Left colon (tissue), 2 donors: Measurements from ENCODE around the gene ARFRP1. TPM values are rescaled to one million over a fixed set of nuclear protein-coding genes. Genes with fewer than 3 reads are reported as not detected.

Experiments
- ATAC-seq: fragments of 200-7000 bp; cut with Tn5 transposase; one replicate; pipeline ENCODE4 v1.9.1; 2020; ENCODE audit warnings: mild to moderate bottlenecking, moderate library complexity
- DNase-seq, 2 donors: peaks; one replicate each; pipeline ENCODE4 v3.0.0-alpha.2; 2020
- intact Hi-C, 2 donors: fragments of 100-400 bp; cut with DNase I in 1 of 2; cut with micrococcal nuclease in 1 of 2; formaldehyde crosslinking; loops; one replicate each; pipeline versions ENCODE4 v1.11.2 to v1.14.0; 2022; cut with DNase I, micrococcal nuclease
- total RNA-seq, 2 donors: library from RNA; stranded (reverse); fragmentation: NEBNext Ultra II Directional; extraction: Animal tissue kit (Norgen Biotek cat#: 25700); gene quantifications; one replicate each; pipeline ENCODE4 v1.2.1, GENCODE V29; 2021
- donor health status: DM: no; HTN: no; CAD: no.
- donor health status: DM: yes; HTN: yes; CAD: no.

The ARFRP1 gene
- total RNA-seq, 2 donors from 2014 or later = 52.2 to 69.5 TPM

DNA sequence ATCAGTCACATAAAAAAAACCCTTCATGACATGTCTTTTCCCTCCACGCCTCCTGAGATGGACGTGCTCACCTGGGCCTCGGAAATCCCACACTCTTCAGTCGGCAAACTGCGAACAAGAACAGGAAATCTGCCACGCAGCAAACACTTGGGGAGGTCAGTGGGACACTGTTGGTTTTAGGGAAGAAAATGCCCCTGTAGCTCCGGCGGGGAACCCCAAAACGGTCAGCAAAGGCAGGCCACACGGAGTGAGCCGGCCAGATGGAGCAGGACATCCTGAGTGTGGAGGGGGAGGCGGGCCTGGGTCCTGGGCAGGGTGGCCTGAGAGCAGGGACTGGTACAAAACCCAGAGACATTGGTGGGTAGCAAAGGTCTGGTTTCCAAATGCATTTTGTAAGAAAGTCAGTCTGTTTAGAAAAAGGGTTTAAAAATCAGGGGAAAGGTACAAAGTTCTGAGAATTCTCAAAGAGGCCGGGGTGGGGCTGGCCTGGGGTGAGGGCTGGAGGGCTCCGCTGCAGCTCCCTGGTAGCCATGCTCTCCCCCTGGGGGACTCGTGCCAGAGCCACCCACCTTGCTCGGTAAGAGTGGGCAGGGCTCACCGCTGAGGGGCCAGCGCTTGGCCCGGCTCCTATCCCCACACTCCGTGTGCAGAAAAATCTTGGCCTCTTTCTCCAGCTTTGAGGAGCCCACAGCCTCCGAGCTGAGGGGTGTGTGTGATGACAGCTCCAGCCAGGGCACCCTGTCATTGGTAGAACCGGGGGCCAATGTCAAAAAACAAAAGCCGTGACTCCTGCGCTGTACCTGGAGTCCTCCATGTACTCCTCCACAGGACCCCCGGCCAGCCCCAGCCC is 37.0 kb upstream of the ARFRP1 start:
- DNase-seq (no peak), ATAC-seq (no peak)
- intact Hi-C loops = no loop called here

DNA sequence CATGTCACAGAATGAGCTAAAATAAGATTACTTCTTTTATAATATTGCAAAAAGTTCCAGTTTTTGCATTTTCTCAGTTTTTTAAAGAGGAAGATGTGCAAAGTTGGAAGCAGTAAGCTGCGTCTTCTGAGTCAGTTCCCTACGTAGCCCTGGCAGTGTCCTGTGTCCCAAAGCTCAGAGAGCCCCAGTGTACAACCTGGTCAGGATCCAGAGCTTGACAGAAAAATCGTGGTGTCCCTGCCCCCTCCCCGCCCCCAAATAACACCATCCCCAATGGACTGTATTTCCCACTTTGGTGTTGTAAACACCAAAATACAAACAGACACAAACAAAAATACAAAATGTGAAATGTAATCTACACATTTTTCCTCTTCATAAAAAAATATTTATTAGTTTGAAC is 36.4 kb upstream of the ARFRP1 start:
- intact Hi-C loops = no loop called here
- ATAC-seq (no peak), DNase-seq (no peak)

GRCh38 chr20:63743210-63743970 is 35.6 kb upstream of the ARFRP1 start:
- ATAC-seq (no peak), DNase-seq (no peak)
- intact Hi-C loops = no loop called here

- intact Hi-C loops = no loop called here
- ATAC-seq (no peak), DNase-seq (no peak)
These were observed 34.7 kb upstream of the ARFRP1 start for GRCh38 chr20:63742381-63743024.

GRCh38 chr20:63741676-63742380 is 34.1 kb upstream of the ARFRP1 start:
- DNase-seq (no peak), ATAC-seq (no peak)
- intact Hi-C loops = no loop called here

DNA sequence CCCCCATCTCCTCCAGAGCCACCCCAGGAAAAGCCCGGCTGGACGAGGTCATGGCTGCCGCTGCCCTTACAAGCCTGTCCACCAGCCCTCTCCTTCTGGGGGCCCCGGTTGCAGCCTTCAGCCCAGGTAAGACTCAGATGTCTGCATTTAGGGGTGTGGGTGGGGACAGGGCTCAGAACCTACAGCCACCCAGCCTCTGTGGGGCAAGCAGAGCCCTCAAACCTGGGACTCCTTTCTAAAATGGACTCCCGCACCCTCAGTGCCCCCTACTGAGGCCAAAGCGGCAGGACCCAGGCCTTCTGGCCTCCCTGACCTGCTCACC is 33.5 kb upstream of the ARFRP1 start:
- intact Hi-C loops = no loop called here

DNA sequence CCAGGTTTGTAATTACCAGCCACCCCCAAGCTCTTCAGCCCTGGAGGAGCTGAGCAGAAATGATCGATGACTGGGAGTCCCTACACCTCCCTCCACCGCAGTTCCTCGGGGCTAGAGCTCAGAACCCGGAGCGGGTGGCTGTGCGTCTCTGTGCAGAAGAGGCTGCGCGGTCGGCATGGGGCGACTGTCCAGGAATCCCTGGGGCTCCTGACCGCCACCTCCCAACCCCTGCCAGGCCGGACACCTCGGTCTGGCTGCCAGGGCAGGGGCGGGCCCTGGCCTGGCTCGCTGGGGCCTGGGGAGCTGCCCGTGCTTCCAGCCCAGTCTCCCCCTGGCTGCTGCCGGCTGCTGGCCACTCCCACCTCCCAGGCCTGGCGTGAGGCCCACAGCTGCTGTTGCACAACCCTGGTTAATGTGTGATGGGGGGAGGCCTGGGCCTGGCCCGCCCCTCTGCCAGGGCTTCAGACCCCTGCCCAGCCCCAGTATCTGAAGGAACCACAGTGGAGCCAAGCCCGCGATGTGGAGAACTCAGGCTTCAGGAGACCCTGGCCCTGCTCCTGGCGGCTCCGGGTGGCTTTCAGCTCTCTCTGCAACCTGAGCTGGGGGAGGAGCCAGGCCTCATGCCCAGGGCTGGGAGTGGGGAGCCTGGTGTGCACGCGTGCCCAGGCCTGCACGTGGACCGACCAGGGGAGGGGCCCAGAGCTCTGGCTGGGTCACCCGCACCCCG is 33.0 kb upstream of the ARFRP1 start:
- peak; percentile 59 for ATAC-seq
- intact Hi-C loops = no loop called here

More for the DNA sequence above, 33.5 kb upstream of the ARFRP1 start:
- DNase-seq = no peak
- ATAC-seq = no peak

GRCh38 chr20:63740070-63740626 is 32.4 kb upstream of the ARFRP1 start:
- intact Hi-C loops = no loop called here

More for the DNA sequence above, 33.0 kb upstream of the ARFRP1 start:
- DNase-seq = peak; percentile 92

GRCh38 chr20:63739130-63740069 is 31.6 kb upstream of the ARFRP1 start, which contains the start of gene SLC2A4RG:
TSS of gene SLC2A4RG (plus strand) at chr20:63739776. CDS start at chr20:63739913, 137 bp downstream.
- peak; percentile 75 to 84 for DNase-seq
- intact Hi-C loops = no loop called here
- ATAC-seq = peak; percentile 60

More at GRCh38 chr20:63740070-63740626, 32.4 kb upstream of the ARFRP1 start:
- peak in 1 of 2 donors; percentile 61 for DNase-seq
- ATAC-seq = peak; percentile 10

DNA sequence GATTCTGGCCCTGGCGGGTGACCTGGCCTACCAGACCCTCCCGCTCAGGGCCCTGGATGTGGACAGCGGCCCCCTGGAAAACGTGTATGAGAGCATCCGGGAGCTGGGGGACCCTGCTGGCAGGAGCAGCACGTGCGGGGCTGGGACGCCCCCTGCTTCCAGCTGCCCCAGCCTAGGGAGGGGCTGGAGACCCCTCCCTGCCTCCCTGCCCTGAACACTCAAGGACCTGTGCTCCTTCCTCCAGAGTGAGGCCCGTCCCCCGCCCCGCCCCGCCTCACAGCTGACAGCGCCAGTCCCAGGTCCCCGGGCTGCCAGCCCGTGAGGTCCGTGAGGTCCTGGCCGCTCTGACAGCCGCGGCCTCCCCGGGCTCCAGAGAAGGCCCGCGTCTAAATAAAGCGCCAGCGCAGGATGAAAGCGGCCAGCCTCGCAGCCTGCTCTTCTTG is 30.9 kb upstream of the ARFRP1 start:
- DNase-seq = peak; percentile 80 to 82
- intact Hi-C loops = no loop called here
- ATAC-seq = peak; percentile 51

DNA sequence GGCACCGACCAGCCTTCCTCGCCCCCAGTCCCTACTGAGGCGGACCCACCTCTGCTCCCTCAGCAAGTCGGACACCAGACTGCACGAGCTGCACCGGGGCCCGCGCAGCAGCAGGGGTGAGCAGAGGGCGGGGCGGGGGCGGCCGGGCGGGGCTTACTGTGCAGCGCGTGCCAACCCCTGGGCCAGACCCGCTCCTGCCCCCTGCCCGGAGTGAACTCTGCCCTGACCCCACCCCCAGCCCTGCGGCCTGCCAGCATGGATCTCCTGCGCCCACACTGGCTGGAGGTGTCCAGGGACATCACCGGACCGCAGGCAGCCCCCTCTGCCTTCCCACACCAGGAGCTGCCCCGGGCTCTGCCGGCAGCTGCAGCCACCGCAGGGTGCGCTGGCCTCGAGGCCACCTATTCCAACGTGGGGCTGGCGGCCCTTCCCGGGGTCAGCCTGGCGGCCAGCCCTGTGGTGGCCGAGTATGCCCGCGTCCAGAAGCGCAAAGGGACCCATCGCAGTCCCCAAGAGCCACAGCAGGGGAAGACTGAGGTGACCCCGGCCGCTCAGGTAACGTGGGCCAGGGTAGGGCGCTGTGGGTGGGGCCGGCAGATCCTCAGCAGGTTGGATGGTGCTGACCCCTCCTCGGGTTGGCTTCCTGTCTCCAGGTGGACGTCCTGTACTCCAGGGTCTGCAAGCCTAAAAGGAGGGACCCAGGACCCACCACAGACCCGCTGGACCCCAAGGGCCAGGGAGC is 30.3 kb upstream of the ARFRP1 start:
- intact Hi-C loops = no loop called here
- ATAC-seq = peak; percentile 21
- DNase-seq = peak; percentile 60 to 62

DNA sequence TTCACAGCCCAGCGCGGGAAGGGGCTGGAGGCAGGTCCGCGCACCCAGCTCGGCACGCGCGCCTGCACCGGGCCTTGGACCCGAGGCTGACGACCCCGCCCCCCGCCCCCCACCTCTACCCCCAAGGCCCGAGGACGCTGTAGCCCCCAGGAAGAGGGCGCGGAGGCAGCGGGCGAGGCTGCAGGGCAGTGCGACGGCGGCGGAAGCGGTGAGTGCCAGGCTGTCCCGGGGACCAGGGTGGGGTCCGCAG is 29.8 kb upstream of the ARFRP1 start:
- no peak for DNase-seq
- no peak for ATAC-seq
- intact Hi-C loops = no loop called here

- DNase-seq (peak in 1 of 2 donors; percentile 50), ATAC-seq (peak; percentile 18)
- intact Hi-C loops = no loop called here
These were observed 29.3 kb upstream of the ARFRP1 start for GRCh38 chr20:63736893-63737694.

- intact Hi-C loops = no loop called here
- DNase-seq (peak; percentile 84), ATAC-seq (peak; percentile 47)
These were observed 28.3 kb upstream of the ARFRP1 start, which contains the start of gene LIME1 for GRCh38 chr20:63735859-63736718. TSS of gene LIME1 (plus strand) at chr20:63736664. CDS start at chr20:63737550, 886 bp downstream.
